Loucy (cell line): ENCODE measurements around the gene ZP3.
"Not testable (repeated sequence)": the region's sequence is repeated elsewhere in the genome, so short reads cannot be mapped to it uniquely, and the experiment has no call there.

Experiments
- CTCF ChIP-seq: fragments of 200-600 bp; sonication (generic); conservative IDR thresholded peaks from 2 replicates; pipeline ENCODE4 v1.5.1; 2014; ENCODE audit warnings: mild to moderate bottlenecking, antibody characterized with exemption, low read length
- EZH2phosphoT487 ChIP-seq: fragments of 200-600 bp; IDR thresholded peaks from 2 replicates; pipeline ENCODE4 v1.6.1; 2018; ENCODE audit warnings: antibody characterized with exemption, mild to moderate bottlenecking, moderate library complexity, borderline replicate concordance

- TF ChIP-seq CTCF, EZH2phosphoT487: not testable (repeated sequence)
Observed at GRCh38 chr7:76439120-76439888, 14.6 kb downstream of the ZP3 start.
